Smooth muscle cell of the brain vasculature (primary cell): Measurements from ENCODE around the gene PDE6B.
"Not testable (repeated sequence)": the region's sequence is repeated elsewhere in the genome, so short reads cannot be mapped to it uniquely, and the experiment has no call there.

Experiments used
- DNase-seq: peaks from one replicate; pipeline ENCODE4 v3.0.0-alpha.2; 2012; ENCODE audit warnings: low read depth, low spot score

Gene PDE6B

GRCh38 chr4:669806-670559 is 44.6 kb downstream of the PDE6B start:
- DNase-seq: not testable (repeated sequence)

- no peak for DNase-seq
Observed at GRCh38 chr4:671769-672168, 46.4 kb downstream of the PDE6B start.

- DNase-seq: no peak
Observed at GRCh38 chr4:673349-674091, 48.1 kb downstream of the PDE6B start.

- DNase-seq: peak; percentile 91
Observed at GRCh38 chr4:674172-675035, 49.0 kb downstream of the PDE6B start, which contains the start of the genes ATP5ME and MYL5. TSS of gene ATP5ME (minus strand) at chr4:674276. CDS start at chr4:674247, 29 bp downstream. TSS of gene MYL5 (plus strand) at chr4:674542. CDS start at chr4:678027, 3,485 bp downstream.

GRCh38 chr4:675036-675882 is 49.9 kb downstream of the PDE6B start:
- no peak for DNase-seq

- no peak for DNase-seq
Observed at GRCh38 chr4:675980-676870, 50.9 kb downstream of the PDE6B start.

GRCh38 chr4:676871-677235 is 51.5 kb downstream of the PDE6B start:
- no peak for DNase-seq

GRCh38 chr4:677431-678293 is 52.3 kb downstream of the PDE6B start:
- no peak for DNase-seq

- DNase-seq: no peak
Observed at GRCh38 chr4:678331-679103, 53.1 kb downstream of the PDE6B start.

GRCh38 chr4:679104-679481 is 53.7 kb downstream of the PDE6B start:
- DNase-seq: no peak

- no peak for DNase-seq
Observed at GRCh38 chr4:679629-680028, 54.3 kb downstream of the PDE6B start.

GRCh38 chr4:680091-680490 is 54.7 kb downstream of the PDE6B start:
- no peak for DNase-seq

GRCh38 chr4:680551-680927 is 55.2 kb downstream of the PDE6B start:
- no peak for DNase-seq

- no peak for DNase-seq
Observed at GRCh38 chr4:680928-681645, 55.7 kb downstream of the PDE6B start.

- no peak for DNase-seq
Observed at GRCh38 chr4:681736-682451, 56.5 kb downstream of the PDE6B start.

- DNase-seq: no peak
Observed at GRCh38 chr4:682490-683172, 57.3 kb downstream of the PDE6B start.
